ENCODE measurements around the gene CELF2. TPM values are rescaled to one million over a fixed set of nuclear protein-coding genes. Genes with fewer than 3 reads are reported as not detected.

The CELF2 gene
- total and polyA plus RNA-seq, 2 of the 4 experiments (the other 2 are of a cell fraction): 3.5 to 6.6 TPM

DNA sequence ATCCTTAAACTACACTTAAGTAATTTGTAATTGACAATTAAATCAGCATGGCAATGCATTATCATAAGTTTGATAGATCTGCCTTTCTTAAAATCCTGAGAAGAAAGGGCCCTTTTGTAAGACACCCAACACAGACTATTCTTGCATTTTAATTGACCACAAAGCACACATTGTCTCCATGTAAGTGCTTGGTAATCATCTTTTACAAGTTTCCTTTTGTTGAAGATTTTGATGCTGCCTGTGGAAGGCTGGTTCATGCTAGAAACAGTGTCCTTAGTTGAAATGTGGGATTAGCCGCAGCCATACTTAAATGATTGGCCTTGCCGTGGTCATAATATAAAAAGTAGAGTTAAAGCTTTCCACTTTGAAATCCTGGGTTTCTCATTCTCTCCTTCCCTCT lies 32.3 kb upstream of the CELF2 start:
- H3K36me3 ChIP-seq (ENCODE audit: control insufficient read depth, insufficient read depth, low read length): no peaks in the 10 kb centered on the region
- H3K27me3 ChIP-seq (ENCODE audit: control insufficient read depth, insufficient read depth, low read length): no peaks in the 10 kb centered on the region
- no TSS peak for BruUV-seq (replicated peaks)
- no peak overlapping the region for H4K91ac ChIP-seq (ENCODE audit: insufficient read depth, low read depth, low read length)
- H4K8ac ChIP-seq (ENCODE audit: low read depth in 2 of 2, low read length in 2 of 2): no peak overlapping the region
- peaks cover 2% of the 10 kb centered on the region; the same call in 1 of the 2 replicates for H3K4me1 ChIP-seq (ENCODE audit: control insufficient read depth, insufficient read depth, low read length)
- H3K27ac ChIP-seq (ENCODE audit: insufficient read depth, low read length): no peak overlapping the region
- H3K4me3 ChIP-seq (ENCODE audit: insufficient read depth, low read depth, low read length): no peak overlapping the region
- no peak overlapping the region for H3K14ac ChIP-seq (replicated peaks; ENCODE audit: low read depth, low read length)
- TF ChIP-seq RCOR1 (IDR thresholded peaks at IDR 0.05; ENCODE audit: insufficient replicate concordance, low read length) (no peak), MXI1 (IDR thresholded peaks at IDR 0.05; ENCODE audit: borderline replicate concordance, low read depth, low read length) (no peak), FOS (IDR thresholded peaks at IDR 0.05; ENCODE audit: low read depth, low read length) (no peak), CTCF (conservative IDR thresholded peaks at IDR 0.05; ENCODE audit: low read depth, low read length) (no peak)
- no peak overlapping the region for H2BK120ac ChIP-seq (ENCODE audit: low read depth, low read length)
- H2AK9ac ChIP-seq (replicated peaks; ENCODE audit: low read depth, low read length, poor library complexity): no peak overlapping the region
- no peaks in the 10 kb centered on the region for H3K9me3 ChIP-seq (ENCODE audit: control insufficient read depth, insufficient read depth, low read length)
- no peak overlapping the region for H4K5ac ChIP-seq (ENCODE audit: low read depth, low read length)
- H3K9me1 ChIP-seq (ENCODE audit: insufficient read depth, low read length): no peaks in the 10 kb centered on the region
- no peak overlapping the region for H2BK15ac ChIP-seq (ENCODE audit: low read depth, low read length)
- no peak for ATAC-seq (ENCODE audit: low read depth)
- no peak overlapping the region for H2BK5ac ChIP-seq (ENCODE audit: low read depth, low read length, poor library complexity, severe bottlenecking)
- no peak overlapping the region for H2BK20ac ChIP-seq (ENCODE audit: low read depth, low read length)
- no peaks in the 10 kb centered on the region for H4K20me1 ChIP-seq (ENCODE audit: insufficient read depth, low read length)
- no peak overlapping the region for H3K9ac ChIP-seq (ENCODE audit: low read depth, low read length)
- intact Hi-C loops (cut with micrococcal nuclease) (no loop called here), in situ Hi-C loops (cut with MboI; ENCODE audit: low sequenced_read_pairs) (no loop called here), dilution Hi-C loops (cut with HindIII; ENCODE audit: low sequenced_read_pairs, unreplicated experiment) (no loop called here)
- H3K79me1 ChIP-seq (ENCODE audit: low read depth in 1 of 2, low read length in 2 of 2): no peaks in the 10 kb centered on the region
- no peak overlapping the region for H2AK5ac ChIP-seq (ENCODE audit: low read depth, low read length)
- H3K23ac ChIP-seq (ENCODE audit: low read depth, low read length): no peak overlapping the region
- H3K4ac ChIP-seq (ENCODE audit: low read depth, low read length): no peak overlapping the region
- ChIA-PET CTCF (no interaction called here), POLR2A (ENCODE audit: unreplicated experiment) (no interaction called here)
- H3K18ac ChIP-seq (ENCODE audit: low read depth, low read length): no peak overlapping the region
- DNase-seq: no peak
- H3K4me2 ChIP-seq (ENCODE audit: low read depth, low read length): no peak overlapping the region
- no peak overlapping the region for H3K56ac ChIP-seq (ENCODE audit: extremely low read depth, insufficient read depth, low read length)
- H2AFZ ChIP-seq (replicated peaks; ENCODE audit: low read length, poor library complexity): no peak overlapping the region
- WGBS, 2 experiments (ENCODE audit: extremely low coverage in 2 of 2, insufficient read length in 1 of 2): no CpG with 5 or more reads among the region's 2 CpGs
